ENCODE results near the gene RBM24.

DNA sequence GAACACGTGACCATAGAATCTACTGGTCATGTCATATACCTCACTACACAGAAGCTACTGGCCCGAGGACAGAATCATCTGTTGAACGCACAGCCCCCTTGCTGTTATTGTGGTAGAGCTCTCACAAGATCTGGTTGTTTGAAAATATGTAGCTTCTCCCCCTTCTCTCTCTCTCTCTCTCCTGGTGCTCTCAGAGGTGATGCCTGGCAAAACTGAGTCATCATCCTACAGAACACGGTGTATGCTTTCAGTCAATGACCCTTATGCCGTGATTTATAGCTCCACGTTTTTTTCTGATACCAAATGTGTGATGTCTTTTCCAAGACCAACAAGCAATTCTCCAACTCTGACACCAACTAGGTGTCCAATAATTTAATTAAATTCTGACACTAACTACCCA is 13.0 kb upstream of the RBM24 start:
- TF ChIP-seq, protein P1, sequence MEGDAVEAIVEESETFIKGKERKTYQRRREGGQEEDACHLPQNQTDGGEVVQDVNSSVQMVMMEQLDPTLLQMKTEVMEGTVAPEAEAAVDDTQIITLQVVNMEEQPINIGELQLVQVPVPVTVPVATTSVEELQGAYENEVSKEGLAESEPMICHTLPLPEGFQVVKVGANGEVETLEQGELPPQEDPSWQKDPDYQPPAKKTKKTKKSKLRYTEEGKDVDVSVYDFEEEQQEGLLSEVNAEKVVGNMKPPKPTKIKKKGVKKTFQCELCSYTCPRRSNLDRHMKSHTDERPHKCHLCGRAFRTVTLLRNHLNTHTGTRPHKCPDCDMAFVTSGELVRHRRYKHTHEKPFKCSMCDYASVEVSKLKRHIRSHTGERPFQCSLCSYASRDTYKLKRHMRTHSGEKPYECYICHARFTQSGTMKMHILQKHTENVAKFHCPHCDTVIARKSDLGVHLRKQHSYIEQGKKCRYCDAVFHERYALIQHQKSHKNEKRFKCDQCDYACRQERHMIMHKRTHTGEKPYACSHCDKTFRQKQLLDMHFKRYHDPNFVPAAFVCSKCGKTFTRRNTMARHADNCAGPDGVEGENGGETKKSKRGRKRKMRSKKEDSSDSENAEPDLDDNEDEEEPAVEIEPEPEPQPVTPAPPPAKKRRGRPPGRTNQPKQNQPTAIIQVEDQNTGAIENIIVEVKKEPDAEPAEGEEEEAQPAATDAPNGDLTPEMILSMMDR (tag by site-specific recombination; IDR thresholded peaks at IDR 0.05): no peak
- TF ChIP-seq TCF7L2 (IDR thresholded peaks at IDR 0.05; ENCODE audit: borderline replicate concordance, low read depth, low read length) (no peak), ZBTB1 (tag by site-specific recombination; IDR thresholded peaks at IDR 0.05) (no peak), ZBTB21 (tag by site-specific recombination; IDR thresholded peaks at IDR 0.05) (no peak), ZNF423 (tag by site-specific recombination; IDR thresholded peaks at IDR 0.05) (no peak), ZNF416 (tag by site-specific recombination; IDR thresholded peaks at IDR 0.05) (no peak)
- TF ChIP-seq, protein P2, sequence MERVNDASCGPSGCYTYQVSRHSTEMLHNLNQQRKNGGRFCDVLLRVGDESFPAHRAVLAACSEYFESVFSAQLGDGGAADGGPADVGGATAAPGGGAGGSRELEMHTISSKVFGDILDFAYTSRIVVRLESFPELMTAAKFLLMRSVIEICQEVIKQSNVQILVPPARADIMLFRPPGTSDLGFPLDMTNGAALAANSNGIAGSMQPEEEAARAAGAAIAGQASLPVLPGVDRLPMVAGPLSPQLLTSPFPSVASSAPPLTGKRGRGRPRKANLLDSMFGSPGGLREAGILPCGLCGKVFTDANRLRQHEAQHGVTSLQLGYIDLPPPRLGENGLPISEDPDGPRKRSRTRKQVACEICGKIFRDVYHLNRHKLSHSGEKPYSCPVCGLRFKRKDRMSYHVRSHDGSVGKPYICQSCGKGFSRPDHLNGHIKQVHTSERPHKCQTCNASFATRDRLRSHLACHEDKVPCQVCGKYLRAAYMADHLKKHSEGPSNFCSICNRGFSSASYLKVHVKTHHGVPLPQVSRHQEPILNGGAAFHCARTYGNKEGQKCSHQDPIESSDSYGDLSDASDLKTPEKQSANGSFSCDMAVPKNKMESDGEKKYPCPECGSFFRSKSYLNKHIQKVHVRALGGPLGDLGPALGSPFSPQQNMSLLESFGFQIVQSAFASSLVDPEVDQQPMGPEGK (tag by site-specific recombination; IDR thresholded peaks at IDR 0.05): no peak
- TF ChIP-seq, protein P3, sequence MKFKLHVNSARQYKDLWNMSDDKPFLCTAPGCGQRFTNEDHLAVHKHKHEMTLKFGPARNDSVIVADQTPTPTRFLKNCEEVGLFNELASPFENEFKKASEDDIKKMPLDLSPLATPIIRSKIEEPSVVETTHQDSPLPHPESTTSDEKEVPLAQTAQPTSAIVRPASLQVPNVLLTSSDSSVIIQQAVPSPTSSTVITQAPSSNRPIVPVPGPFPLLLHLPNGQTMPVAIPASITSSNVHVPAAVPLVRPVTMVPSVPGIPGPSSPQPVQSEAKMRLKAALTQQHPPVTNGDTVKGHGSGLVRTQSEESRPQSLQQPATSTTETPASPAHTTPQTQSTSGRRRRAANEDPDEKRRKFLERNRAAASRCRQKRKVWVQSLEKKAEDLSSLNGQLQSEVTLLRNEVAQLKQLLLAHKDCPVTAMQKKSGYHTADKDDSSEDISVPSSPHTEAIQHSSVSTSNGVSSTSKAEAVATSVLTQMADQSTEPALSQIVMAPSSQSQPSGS (tag by site-specific recombination; IDR thresholded peaks at IDR 0.05; ENCODE audit: low read depth): no peak
- TF ChIP-seq, protein P4, sequence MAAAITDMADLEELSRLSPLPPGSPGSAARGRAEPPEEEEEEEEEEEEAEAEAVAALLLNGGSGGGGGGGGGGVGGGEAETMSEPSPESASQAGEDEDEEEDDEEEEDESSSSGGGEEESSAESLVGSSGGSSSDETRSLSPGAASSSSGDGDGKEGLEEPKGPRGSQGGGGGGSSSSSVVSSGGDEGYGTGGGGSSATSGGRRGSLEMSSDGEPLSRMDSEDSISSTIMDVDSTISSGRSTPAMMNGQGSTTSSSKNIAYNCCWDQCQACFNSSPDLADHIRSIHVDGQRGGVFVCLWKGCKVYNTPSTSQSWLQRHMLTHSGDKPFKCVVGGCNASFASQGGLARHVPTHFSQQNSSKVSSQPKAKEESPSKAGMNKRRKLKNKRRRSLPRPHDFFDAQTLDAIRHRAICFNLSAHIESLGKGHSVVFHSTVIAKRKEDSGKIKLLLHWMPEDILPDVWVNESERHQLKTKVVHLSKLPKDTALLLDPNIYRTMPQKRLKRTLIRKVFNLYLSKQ (tag by site-specific recombination; IDR thresholded peaks at IDR 0.05; ENCODE audit: borderline replicate concordance): no peak
- TF ChIP-seq, protein P5, sequence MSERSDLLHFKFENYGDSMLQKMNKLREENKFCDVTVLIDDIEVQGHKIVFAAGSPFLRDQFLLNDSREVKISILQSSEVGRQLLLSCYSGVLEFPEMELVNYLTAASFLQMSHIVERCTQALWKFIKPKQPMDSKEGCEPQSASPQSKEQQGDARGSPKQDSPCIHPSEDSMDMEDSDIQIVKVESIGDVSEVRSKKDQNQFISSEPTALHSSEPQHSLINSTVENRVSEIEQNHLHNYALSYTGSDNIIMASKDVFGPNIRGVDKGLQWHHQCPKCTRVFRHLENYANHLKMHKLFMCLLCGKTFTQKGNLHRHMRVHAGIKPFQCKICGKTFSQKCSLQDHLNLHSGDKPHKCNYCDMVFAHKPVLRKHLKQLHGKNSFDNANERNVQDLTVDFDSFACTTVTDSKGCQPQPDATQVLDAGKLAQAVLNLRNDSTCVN (tag by site-specific recombination; optimal IDR thresholded peaks at IDR 0.05): no peak

Measured in HEK293 (cell line).